GM12878 (cell line): ENCODE data around the gene GPR52. TPM values are rescaled to one million over a fixed set of nuclear protein-coding genes. Genes with fewer than 3 reads are reported as not detected.

Source experiments
- ATAC-seq: fragments of 200-7000 bp; cut with Tn5 transposase; 3 replicates; pipeline ENCODE4 v1.9.1; 2020; ENCODE audit warnings: mild to moderate bottlenecking, moderate library complexity
- Bru-seq: library from RNA; stranded (reverse); fragments of 400-500 nt; gene quantifications from one replicate; lab custom pipeline; 2021; lab: Mats Ljungman, UMichigan
- BruChase-seq, 2 experiments: library from RNA; stranded (reverse); fragments of 400-500 nt; gene quantifications; one replicate each; lab custom pipeline; 2021; lab: Mats Ljungman, UMichigan
- BruUV-seq: library from RNA; stranded (reverse); fragments of 400-500 nt; replicated peaks from 2 replicates; lab custom pipeline; 2021; lab: Mats Ljungman, UMichigan
- CTCF ChIA-PET: fragments of 300-600 bp; sonication (Branson Sonifier 250); formaldehyde crosslinking; extraction: SDS; loops from one replicate; lab custom pipeline; 2021; ENCODE audit warnings: inconsistent platforms; lab: Yijun Ruan, JAX
- POLR2A ChIA-PET: fragments of 350-600 bp; formaldehyde crosslinking; extraction: SDS; loops from one replicate; lab custom pipeline; 2021; ENCODE audit warnings: inconsistent platforms; lab: Charles Lee
- RAD21 ChIA-PET: fragments of 300-600 bp; sonication (Branson Sonifier 250); formaldehyde crosslinking; loops from one replicate; lab custom pipeline; 2023; ENCODE audit warnings: antibody characterized with exemption; ENCODE audit not compliant: unreplicated experiment; lab: Charles Lee
- SMC1A ChIA-PET: fragments of 300-600 bp; sonication (Branson Sonifier 250); formaldehyde crosslinking; loops from one replicate; lab custom pipeline; 2023; ENCODE audit not compliant: unreplicated experiment, uncharacterized antibody; lab: Charles Lee
- DNase-seq: peaks from one replicate; pipeline ENCODE4 v3.0.0-alpha.2; 2011; ENCODE audit warnings: low read depth, low spot score
- FAIRE-seq: peaks from 3 replicates; lab custom pipeline; 2011; peaks lifted over from hg19 to GRCh38; lab: Jason Lieb, UNC
- H2AFZ ChIP-seq: 2 replicates; pipeline ENCODE4 v1.6.0; 2011; ENCODE audit warnings: low read depth, low read length, control low read depth; ENCODE audit not compliant: control insufficient read depth
- H3K27ac ChIP-seq: 2 replicates; pipeline ENCODE4 v1.5.1; 2011; ENCODE audit warnings: control low read depth; ENCODE audit not compliant: control insufficient read depth, insufficient read depth
- H3K27me3 ChIP-seq, 2 experiments: replicated peaks in 1 of 2; 2 replicates each; pipeline versions ENCODE4 v1.6.0 to v1.6.1; 2011; ENCODE audit warnings: low read length in 1 of 2; ENCODE audit not compliant: control insufficient read depth in 2 of 2, insufficient read depth in 2 of 2
- H3K36me3 ChIP-seq, 2 experiments: 2 replicates each; pipeline ENCODE4 v1.5.1; 2011; ENCODE audit warnings: low read length in 1 of 2; ENCODE audit not compliant: control insufficient read depth in 2 of 2, insufficient read depth in 2 of 2
- H3K4me1 ChIP-seq: 2 replicates; pipeline ENCODE4 v1.6.1; 2011; ENCODE audit warnings: mild to moderate bottlenecking, low read length, moderate library complexity, mixed read lengths; ENCODE audit not compliant: control insufficient read depth, insufficient read depth
- H3K4me2 ChIP-seq: 2 replicates; pipeline ENCODE4 v1.6.0; 2011; ENCODE audit warnings: control low read depth; ENCODE audit not compliant: control insufficient read depth, insufficient read depth
- H3K4me3 ChIP-seq: fragments of 200-600 bp; sonication (generic); 2 replicates; pipeline ENCODE4 v1.5.1; 2016
- H3K79me2 ChIP-seq: 2 replicates; pipeline ENCODE4 v1.6.0; 2011; ENCODE audit warnings: low read length; ENCODE audit not compliant: control insufficient read depth, insufficient read depth
- H3K9ac ChIP-seq: 2 replicates; pipeline ENCODE4 v1.8.0; 2011; ENCODE audit warnings: low read length, control low read depth, mixed read lengths; ENCODE audit not compliant: control insufficient read depth, insufficient read depth
- H3K9me3 ChIP-seq: replicated peaks from 3 replicates; pipeline ENCODE4 v1.5.1; 2011; ENCODE audit warnings: mild to moderate bottlenecking, low read length; ENCODE audit not compliant: control insufficient read depth, insufficient read depth
- H4K20me1 ChIP-seq: 2 replicates; pipeline ENCODE4 v1.6.0; 2011; ENCODE audit not compliant: control insufficient read depth, insufficient read depth
- CEBPB ChIP-seq, 2 experiments: fragments of 150-350 bp in 1 of 2; IDR thresholded peaks; 2 replicates each; pipeline ENCODE4 v1.6.1; 2012 to 2014; ENCODE audit warnings: low read depth in 2 of 2, low read length in 2 of 2, borderline replicate concordance in 1 of 2, inconsistent platforms in 1 of 2
- KDM1A ChIP-seq: fragments of 200-600 bp; sonication (generic); IDR thresholded peaks from 2 replicates; pipeline ENCODE4 v1.6.1; 2016; ENCODE audit warnings: borderline replicate concordance
- NFYA ChIP-seq: IDR thresholded peaks from 2 replicates; pipeline ENCODE4 v1.6.1; 2011; ENCODE audit warnings: low read depth, mild to moderate bottlenecking, low read length, improper control_type of control experiment, borderline replicate concordance
- PML ChIP-seq: IDR thresholded peaks from 2 replicates; pipeline ENCODE4 v1.6.1; 2012; ENCODE audit warnings: low read length, inconsistent platforms
- WGBS: methylation state at CpG from one replicate; pipeline ENCODE4 v1.1.6; 2016; ENCODE audit warnings: low lambda C conversion rate; ENCODE audit not compliant: insufficient replicate concordance, insufficient coverage; ENCODE audit errors: missing lambda C conversion rate; 5-methylcytosine and 5-hydroxymethylcytosine counted together
- in situ Hi-C: fragments of 300-500 bp; cut with MboI; formaldehyde crosslinking; loops from 9 replicates; pipeline ENCODE4 v1.14.3; 2018; ENCODE audit warnings: mixed read lengths
- intact Hi-C: fragments of 100-400 bp; cut with micrococcal nuclease; formaldehyde crosslinking; loops from one replicate; pipeline ENCODE4 v1.14.2; 2022; ENCODE audit not compliant: unreplicated experiment
- long read RNA-seq, 2 experiments: library from polyadenylated mRNA; unstranded; transcript quantifications; one replicate each; pipeline ENCODE4 v2.0.0, GENCODE V29; 2019 to 2020
- polyA minus RNA-seq, 3 experiments: library from RNA; depleted of rRNA, polyadenylated mRNA; stranded (reverse); fragments of >200 nt; gene quantifications; 2 replicates each; pipeline ENCODE4 v1.2.3, GENCODE V29; 2011
- polyA plus RNA-seq, 11 experiments: library from polyadenylated mRNA; depleted of rRNA in 4 of 11; unstranded in 6 of 11; stranded (reverse) in 5 of 11; fragments of >200 nt; fragmentation: Nextera tagmentation in 4 of 11; fragmentation: Illumina TruSeq in 1 of 11; extraction: Ambion mirVana in 4 of 11; extraction: Trizol in 1 of 11; gene quantifications; 1 replicate in 1 of 11; 2 replicates in 10 of 11; pipeline versions ENCODE4 v1.2.1 to v1.2.3, GENCODE V29; 2011 to 2016; ENCODE audit warnings: inconsistent platforms in 2 of 11, missing spikeins in 2 of 11, low read depth in 1 of 11
- total RNA-seq, 4 experiments: library from RNA; depleted of rRNA in 3 of 4; stranded (reverse); fragments of >200 nt in 3 of 4; fragmentation: Illumina TruSeq in 1 of 4; extraction: Trizol in 1 of 4; gene quantifications; 2 replicates each; pipeline versions ENCODE4 v1.2.1 to v1.2.3, GENCODE V29; 2013 to 2021
- TF ChIP-seq, protein P1 (sequence below): fragments of 150-350 bp; IDR thresholded peaks from 2 replicates; pipeline ENCODE4 v1.6.1; 2014; ENCODE audit warnings: mild to moderate bottlenecking, low read depth, low read length
- TF ChIP-seq, protein P2 (sequence below): fragments of 150-350 bp; IDR thresholded peaks from 2 replicates; pipeline ENCODE4 v1.6.1; 2016; ENCODE audit warnings: low read depth, low read length
- TF ChIP-seq, protein P3 (sequence below): fragments of 450-650 bp; IDR thresholded peaks from 2 replicates; pipeline ENCODE4 v1.6.1; 2017; ENCODE audit warnings: mild to moderate bottlenecking, low read depth, inconsistent platforms; ENCODE audit not compliant: poor library complexity, severe bottlenecking

GPR52 gene, protein sequence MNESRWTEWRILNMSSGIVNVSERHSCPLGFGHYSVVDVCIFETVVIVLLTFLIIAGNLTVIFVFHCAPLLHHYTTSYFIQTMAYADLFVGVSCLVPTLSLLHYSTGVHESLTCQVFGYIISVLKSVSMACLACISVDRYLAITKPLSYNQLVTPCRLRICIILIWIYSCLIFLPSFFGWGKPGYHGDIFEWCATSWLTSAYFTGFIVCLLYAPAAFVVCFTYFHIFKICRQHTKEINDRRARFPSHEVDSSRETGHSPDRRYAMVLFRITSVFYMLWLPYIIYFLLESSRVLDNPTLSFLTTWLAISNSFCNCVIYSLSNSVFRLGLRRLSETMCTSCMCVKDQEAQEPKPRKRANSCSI
- total RNA-seq (2013; cell fraction: nucleolus; rRNA removed) = 90.3 and 91.5 TPM in 2 replicates
- 12.5 and 13.8 TPM in 2 replicates for total RNA-seq (2014; rRNA removed)
- 16.3 and 16.4 TPM in 2 replicates for total RNA-seq (2014; rRNA removed; fragmentation: Illumina TruSeq; extraction: Trizol)
- total RNA-seq (2021) = 4.3 and 5.6 TPM in 2 replicates
- polyA plus RNA-seq (2011; ENCODE audit: low read depth) = 0.38 TPM
- 0.07 TPM in 1 of 2 replicates, not detected in the other for polyA plus RNA-seq (2011; rRNA removed)
- not detected in 2 replicates for polyA plus RNA-seq (2011; cell fraction: cytosol; rRNA removed)
- polyA plus RNA-seq (2011; cell fraction: nucleus; rRNA removed) = 0.49 and 0.99 TPM in 2 replicates
- 0.24 TPM in 2 replicates for polyA plus RNA-seq (2012)
- 0.35 TPM in 1 of 2 replicates, not detected in the other for polyA plus RNA-seq (2014; fragmentation: Illumina TruSeq; extraction: Trizol)
- not detected for polyA plus RNA-seq (2014; fragmentation: Nextera tagmentation; extraction: Ambion mirVana)
- polyA plus RNA-seq (2014; rRNA removed) = 0.74 and 0.88 TPM in 2 replicates
- under 1 TPM in 1 of 2 experiments, not detected in 1; 0.20 TPM for polyA plus RNA-seq (2016; fragmentation: Nextera tagmentation; extraction: Ambion mirVana)
- polyA minus RNA-seq (2011; rRNA and poly(A)+ RNA removed) = 1.1 and 4.1 TPM in 2 replicates
- not detected in 2 replicates for polyA minus RNA-seq (2011; cell fraction: cytosol; rRNA and poly(A)+ RNA removed)
- 5.6 and 10.9 TPM in 2 replicates for polyA minus RNA-seq (2011; cell fraction: nucleus; rRNA and poly(A)+ RNA removed)
- Bru-seq, nascent RNA = percentile 69 among the genes with signal in this experiment
- percentile 56 among the genes with signal in this experiment for BruChase-seq, experiment 1, labeled RNA remaining after a 6-hour chase
- BruChase-seq, experiment 2, labeled RNA remaining after a 2-hour chase = percentile 67 among the genes with signal in this experiment
- long read RNA-seq, experiment 1 = 0 reads
- long read RNA-seq, experiment 2 = 0 reads

DNA sequence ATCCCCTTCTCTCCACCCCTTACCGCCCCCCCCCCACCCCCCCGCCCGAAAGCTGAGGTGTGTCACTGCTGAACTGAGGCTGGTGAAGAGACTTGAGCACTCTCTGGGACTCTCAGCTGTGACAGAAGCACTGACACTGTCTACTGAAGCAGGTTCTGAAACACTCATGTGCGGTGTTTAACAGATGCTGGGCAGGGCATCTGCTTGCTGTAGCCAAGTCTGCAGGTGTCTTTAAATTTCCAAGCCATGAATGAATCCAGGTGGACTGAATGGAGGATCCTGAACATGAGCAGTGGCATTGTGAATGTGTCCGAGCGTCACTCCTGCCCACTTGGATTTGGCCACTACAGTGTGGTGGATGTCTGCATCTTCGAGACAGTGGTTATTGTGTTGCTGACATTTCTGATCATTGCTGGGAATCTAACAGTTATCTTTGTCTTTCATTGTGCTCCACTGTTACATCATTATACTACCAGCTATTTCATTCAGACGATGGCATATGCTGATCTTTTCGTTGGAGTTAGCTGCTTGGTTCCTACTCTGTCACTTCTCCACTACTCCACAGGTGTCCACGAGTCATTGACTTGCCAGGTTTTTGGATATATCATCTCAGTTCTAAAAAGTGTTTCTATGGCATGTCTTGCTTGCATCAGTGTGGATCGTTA, at the start of gene GPR52:
GPR52 (plus strand) TSS at position 99 of the 665 bp plus-strand sequence; CDS start at position 247, 148 bp downstream.
- ATAC-seq = no peak
- SMC1A ChIA-PET = no interaction called here
- H3K79me2 ChIP-seq = no peaks in the 10 kb centered on the region
- TF ChIP-seq, protein P1, sequence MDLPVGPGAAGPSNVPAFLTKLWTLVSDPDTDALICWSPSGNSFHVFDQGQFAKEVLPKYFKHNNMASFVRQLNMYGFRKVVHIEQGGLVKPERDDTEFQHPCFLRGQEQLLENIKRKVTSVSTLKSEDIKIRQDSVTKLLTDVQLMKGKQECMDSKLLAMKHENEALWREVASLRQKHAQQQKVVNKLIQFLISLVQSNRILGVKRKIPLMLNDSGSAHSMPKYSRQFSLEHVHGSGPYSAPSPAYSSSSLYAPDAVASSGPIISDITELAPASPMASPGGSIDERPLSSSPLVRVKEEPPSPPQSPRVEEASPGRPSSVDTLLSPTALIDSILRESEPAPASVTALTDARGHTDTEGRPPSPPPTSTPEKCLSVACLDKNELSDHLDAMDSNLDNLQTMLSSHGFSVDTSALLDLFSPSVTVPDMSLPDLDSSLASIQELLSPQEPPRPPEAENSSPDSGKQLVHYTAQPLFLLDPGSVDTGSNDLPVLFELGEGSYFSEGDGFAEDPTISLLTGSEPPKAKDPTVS = no peak
- TF ChIP-seq, protein P2, sequence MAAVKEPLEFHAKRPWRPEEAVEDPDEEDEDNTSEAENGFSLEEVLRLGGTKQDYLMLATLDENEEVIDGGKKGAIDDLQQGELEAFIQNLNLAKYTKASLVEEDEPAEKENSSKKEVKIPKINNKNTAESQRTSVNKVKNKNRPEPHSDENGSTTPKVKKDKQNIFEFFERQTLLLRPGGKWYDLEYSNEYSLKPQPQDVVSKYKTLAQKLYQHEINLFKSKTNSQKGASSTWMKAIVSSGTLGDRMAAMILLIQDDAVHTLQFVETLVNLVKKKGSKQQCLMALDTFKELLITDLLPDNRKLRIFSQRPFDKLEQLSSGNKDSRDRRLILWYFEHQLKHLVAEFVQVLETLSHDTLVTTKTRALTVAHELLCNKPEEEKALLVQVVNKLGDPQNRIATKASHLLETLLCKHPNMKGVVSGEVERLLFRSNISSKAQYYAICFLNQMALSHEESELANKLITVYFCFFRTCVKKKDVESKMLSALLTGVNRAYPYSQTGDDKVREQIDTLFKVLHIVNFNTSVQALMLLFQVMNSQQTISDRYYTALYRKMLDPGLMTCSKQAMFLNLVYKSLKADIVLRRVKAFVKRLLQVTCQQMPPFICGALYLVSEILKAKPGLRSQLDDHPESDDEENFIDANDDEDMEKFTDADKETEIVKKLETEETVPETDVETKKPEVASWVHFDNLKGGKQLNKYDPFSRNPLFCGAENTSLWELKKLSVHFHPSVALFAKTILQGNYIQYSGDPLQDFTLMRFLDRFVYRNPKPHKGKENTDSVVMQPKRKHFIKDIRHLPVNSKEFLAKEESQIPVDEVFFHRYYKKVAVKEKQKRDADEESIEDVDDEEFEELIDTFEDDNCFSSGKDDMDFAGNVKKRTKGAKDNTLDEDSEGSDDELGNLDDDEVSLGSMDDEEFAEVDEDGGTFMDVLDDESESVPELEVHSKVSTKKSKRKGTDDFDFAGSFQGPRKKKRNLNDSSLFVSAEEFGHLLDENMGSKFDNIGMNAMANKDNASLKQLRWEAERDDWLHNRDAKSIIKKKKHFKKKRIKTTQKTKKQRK = no peak
- TF ChIP-seq KDM1A = no peak
- TF ChIP-seq PML = no peak
- TF ChIP-seq, protein P3, sequence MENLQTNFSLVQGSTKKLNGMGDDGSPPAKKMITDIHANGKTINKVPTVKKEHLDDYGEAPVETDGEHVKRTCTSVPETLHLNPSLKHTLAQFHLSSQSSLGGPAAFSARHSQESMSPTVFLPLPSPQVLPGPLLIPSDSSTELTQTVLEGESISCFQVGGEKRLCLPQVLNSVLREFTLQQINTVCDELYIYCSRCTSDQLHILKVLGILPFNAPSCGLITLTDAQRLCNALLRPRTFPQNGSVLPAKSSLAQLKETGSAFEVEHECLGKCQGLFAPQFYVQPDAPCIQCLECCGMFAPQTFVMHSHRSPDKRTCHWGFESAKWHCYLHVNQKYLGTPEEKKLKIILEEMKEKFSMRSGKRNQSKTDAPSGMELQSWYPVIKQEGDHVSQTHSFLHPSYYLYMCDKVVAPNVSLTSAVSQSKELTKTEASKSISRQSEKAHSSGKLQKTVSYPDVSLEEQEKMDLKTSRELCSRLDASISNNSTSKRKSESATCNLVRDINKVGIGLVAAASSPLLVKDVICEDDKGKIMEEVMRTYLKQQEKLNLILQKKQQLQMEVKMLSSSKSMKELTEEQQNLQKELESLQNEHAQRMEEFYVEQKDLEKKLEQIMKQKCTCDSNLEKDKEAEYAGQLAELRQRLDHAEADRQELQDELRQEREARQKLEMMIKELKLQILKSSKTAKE = no peak
- no peak for TF ChIP-seq NFYA
- TF ChIP-seq CEBPB (IDR thresholded peaks at IDR 0.05; ENCODE audit: borderline replicate concordance in 1 of 2, low read depth in 2 of 2, low read length in 2 of 2) = no peak

More for the DNA sequence above, at the start of gene GPR52:
- Histone ChIP-seq H3K36me3 (peaks cover 0 to 4% of the 10 kb centered on the region in 2 experiments; a peak in 1 of 4 replicates), H3K4me1 (no peaks in the 10 kb centered on the region), H3K27me3 (no peaks in the 10 kb centered on the region), H2AFZ (no peak within 1 kb of the TSS), H3K4me2 (no peak within 1 kb of the TSS), H3K4me3 (no peak within 1 kb of the TSS), H3K9me3 (no peaks in the 10 kb centered on the region; the same call in 2 of the 3 replicates), H3K27ac (no peak within 1 kb of the TSS), H3K9ac (no peak within 1 kb of the TSS), H4K20me1 (no peaks in the 10 kb centered on the region)
- POLR2A ChIA-PET = no interaction called here
- CTCF ChIA-PET = interaction anchor here (1.4 to 1.5 kb wide), 2 partner anchors 61 to 186 kb away, joined by 3 to 4 read pairs; no protein-coding TSS in a partner anchor
- RAD21 ChIA-PET = no interaction called here
- in situ Hi-C loops = no loop called here
- no peak for FAIRE-seq
- no peak for DNase-seq
- intact Hi-C loops = no loop called here
- BruUV-seq = no TSS peak
- WGBS = 95% methylated on average over 11 of the region's 11 CpGs
